ENCODE results near the gene NT5DC1. TPM values are rescaled to one million over a fixed set of nuclear protein-coding genes. Genes with fewer than 3 reads are reported as not detected.

Gene NT5DC1
- total RNA-seq, 2 experiments from 2014 or later = 39.4 to 42.4 TPM

DNA sequence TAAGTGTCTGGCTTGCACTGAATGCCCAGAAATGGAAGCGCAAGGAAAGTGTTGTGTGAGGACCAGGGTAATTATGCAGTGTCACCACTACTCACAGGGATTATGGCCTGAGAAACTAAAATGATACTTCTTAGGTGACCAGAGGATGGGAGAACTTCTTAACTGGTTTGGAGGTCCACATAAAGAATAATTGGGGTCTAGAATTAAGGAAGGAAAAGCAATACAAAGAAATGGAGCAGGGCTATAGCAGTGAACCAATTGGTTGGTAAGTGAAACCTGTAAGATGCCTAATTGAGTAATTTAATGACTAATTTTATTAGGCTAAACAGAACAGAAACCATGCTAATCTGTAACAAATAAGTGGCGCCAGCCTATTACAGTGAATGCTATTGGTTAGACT, 147.9 kb downstream of the NT5DC1 start:
- POLR2A ChIA-PET = no interaction called here
- H3K27ac Mint-ChIP-seq = no peak overlapping the region
- DNase-seq (no peak), ATAC-seq (no peak)
- no peak overlapping the region for H3K4me3 Mint-ChIP-seq
- CTCF ChIA-PET = interaction anchor here (2.4 kb wide), 1 partner anchor 30 kb away, joined by 7 read pairs; no protein-coding TSS in a partner anchor
- no peaks in the 10 kb centered on the region for H3K9me3 Mint-ChIP-seq (ENCODE audit: low read depth)
- H3K4me1 Mint-ChIP-seq = peaks cover 25% of the 10 kb centered on the region
- peaks cover 26% of the 10 kb centered on the region for H3K36me3 Mint-ChIP-seq (ENCODE audit: low read depth)
- no peaks in the 10 kb centered on the region for H3K27me3 Mint-ChIP-seq
- intact Hi-C loops (cut with DNase I, micrococcal nuclease) = no loop called here

DNA sequence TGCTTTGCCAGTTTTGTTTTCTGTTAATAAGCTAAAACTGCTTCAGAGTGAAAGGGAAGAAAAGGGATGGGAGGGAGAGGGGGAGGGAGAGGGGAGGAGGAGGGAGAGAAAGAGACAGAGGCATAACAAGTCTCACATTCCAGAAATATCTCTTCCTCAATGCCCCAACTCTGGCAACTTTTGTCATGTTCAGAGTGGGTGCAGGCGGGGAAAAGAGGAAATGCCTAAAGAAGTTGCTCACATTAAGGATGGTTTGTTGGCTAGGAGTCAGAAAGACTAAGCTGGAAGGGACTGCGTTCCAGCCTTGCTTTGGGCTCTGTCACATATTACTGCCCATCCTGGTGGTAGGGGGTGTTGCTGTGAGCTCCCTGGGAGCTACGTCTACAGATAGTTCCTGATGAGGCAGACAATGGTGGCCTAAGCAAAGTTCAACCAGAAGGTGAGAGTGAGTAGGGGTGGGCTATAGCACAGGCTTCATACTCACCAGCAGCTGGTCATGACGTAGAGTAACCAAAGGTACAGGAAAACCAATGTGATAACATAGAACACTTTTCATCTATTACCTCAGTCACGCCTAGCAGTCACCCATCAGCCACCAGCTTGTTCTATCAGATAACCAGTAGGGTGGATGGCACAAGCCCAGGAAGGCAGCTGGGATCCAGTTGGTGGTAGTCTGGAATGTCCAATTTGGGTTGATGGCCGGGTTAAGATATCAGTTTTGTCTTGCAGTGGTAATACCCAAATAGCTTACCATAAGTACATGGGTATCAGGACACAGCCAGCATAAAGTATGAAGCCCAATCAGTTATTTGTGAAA, 151.1 kb downstream of the NT5DC1 start:
- peak overlapping the region; percentile 72 for H3K27ac Mint-ChIP-seq
- ChIA-PET CTCF (interaction anchor here (1.3 to 2.2 kb wide), 3 partner anchors 17 to 34 kb away, joined by 3 to 8 read pairs (median 6); no protein-coding TSS in a partner anchor), POLR2A (no interaction called here)
- H3K4me3 Mint-ChIP-seq = peak overlapping the region; percentile 62
- peaks cover 25% of the 10 kb centered on the region for H3K4me1 Mint-ChIP-seq
- no peak for ATAC-seq
- DNase-seq = no peak
- peaks cover 23% of the 10 kb centered on the region for H3K36me3 Mint-ChIP-seq (ENCODE audit: low read depth)
- no peaks in the 10 kb centered on the region for H3K9me3 Mint-ChIP-seq (ENCODE audit: low read depth)
- no peaks in the 10 kb centered on the region for H3K27me3 Mint-ChIP-seq
- intact Hi-C loops (cut with DNase I, micrococcal nuclease) = loop anchor here in 1 of 2 experiments (5.0 to 10.0 kb wide), 3 partner anchors 239 to 1423 kb away; partner anchors contain the start of genes GOPC and NUS1

DNA sequence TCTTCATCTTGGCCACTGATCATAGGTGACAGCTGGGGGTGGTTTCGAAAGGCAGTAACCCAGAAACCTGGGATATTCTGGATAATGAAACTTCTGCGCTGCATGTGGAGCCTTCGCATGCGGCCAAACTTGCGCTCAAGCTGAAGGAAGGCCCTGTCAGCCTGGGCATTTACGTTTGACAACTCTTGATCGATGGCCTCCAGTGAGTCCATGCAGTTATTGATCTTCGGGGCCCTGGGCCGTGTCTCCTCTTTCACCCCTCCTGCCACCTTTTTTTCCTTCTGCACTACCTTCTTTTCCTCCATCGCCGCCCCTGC, 152.5 kb downstream of the NT5DC1 start:
- H3K36me3 Mint-ChIP-seq (ENCODE audit: low read depth) = peaks cover 23% of the 10 kb centered on the region
- peaks cover 24% of the 10 kb centered on the region for H3K4me1 Mint-ChIP-seq
- POLR2A ChIA-PET = no interaction called here
- no peak overlapping the region for H3K27ac Mint-ChIP-seq
- ATAC-seq (no peak), DNase-seq (no peak)
- intact Hi-C loops (cut with DNase I, micrococcal nuclease) = loop anchor here in 1 of 2 experiments (5.0 to 10.0 kb wide), 3 partner anchors 241 to 1422 kb away; partner anchors contain the start of genes GOPC and NUS1
- H3K4me3 Mint-ChIP-seq = no peak overlapping the region
- H3K27me3 Mint-ChIP-seq = no peaks in the 10 kb centered on the region
- no peaks in the 10 kb centered on the region for H3K9me3 Mint-ChIP-seq (ENCODE audit: low read depth)
- CTCF ChIA-PET = interaction anchor here (1.3 to 3.3 kb wide), 4 partner anchors 9 to 35 kb away, joined by 3 to 15 read pairs (median 5); no protein-coding TSS in a partner anchor

DNA sequence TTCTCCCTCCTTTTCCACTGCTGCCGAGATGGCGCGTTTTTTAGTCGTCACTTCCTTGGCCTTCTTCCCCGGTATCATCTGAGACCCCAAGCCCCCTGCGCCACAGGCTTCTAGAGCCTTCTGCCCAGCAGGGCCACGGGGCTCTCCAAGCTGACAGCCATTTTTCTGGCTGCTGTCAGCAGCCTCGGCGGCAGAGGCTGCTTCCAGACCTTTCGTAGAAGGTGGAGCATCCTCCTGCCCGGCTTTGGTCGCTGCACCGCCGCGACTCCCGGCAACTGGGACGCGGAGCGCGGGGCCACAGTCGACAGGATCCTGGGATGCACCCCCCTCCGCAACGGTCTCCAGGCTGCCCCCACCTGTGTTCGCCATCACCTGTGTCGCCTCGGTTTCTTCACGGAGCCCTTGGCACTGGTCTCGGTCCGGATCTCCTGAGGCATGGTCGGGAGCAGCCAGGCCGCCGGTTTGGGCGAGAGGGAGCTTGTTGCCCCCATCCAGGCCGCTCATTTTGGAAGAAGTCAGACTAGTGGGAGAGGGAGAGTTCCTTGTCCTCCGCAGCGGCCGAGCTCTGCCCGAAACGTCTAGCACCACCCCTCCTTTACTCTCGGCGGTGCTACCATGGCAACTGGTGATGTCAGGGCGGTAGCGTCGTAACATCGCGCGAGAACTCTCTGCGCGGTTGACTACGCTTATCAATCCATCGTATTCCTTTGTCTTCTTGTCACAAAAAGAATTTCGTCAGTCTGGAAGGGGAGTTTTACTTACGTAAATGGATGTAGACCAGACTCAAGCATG, 153.0 kb downstream of the NT5DC1 start, which contains the start of gene TSPYL4:
Gene TSPYL4, minus strand, starts transcription at position 571 of the 792 bp plus-strand sequence. Its CDS starts 67 bp downstream, at position 504.
- CTCF ChIA-PET = interaction anchor here (1.3 to 3.3 kb wide), 4 partner anchors 10 to 37 kb away, joined by 3 to 15 read pairs (median 6); no protein-coding TSS in a partner anchor
- intact Hi-C loops (cut with DNase I, micrococcal nuclease) = loop anchor here (1.0 to 10.0 kb wide), 6 partner anchors 26 to 1421 kb away; partner anchors contain the start of genes TSPYL1 (in 2 of the 2), GOPC (in 1 of the 2), NT5DC1 (in 1 of the 2) and NUS1 (in 1 of the 2)
- peaks cover 19% of the 10 kb centered on the region for H3K4me1 Mint-ChIP-seq
- ATAC-seq = peak; percentile 99
- POLR2A ChIA-PET = interaction anchor here (0.6 kb wide), 2 partner anchors 25 to 416 kb away, joined by 3 read pairs; no protein-coding TSS in a partner anchor
- H3K4me3 Mint-ChIP-seq = no peak within 1 kb of the TSS
- peak; percentile 95 for DNase-seq
- H3K27me3 Mint-ChIP-seq = no peaks in the 10 kb centered on the region
- H3K36me3 Mint-ChIP-seq (ENCODE audit: low read depth) = peaks cover 23% of the 10 kb centered on the region
- no peak within 1 kb of the TSS for H3K27ac Mint-ChIP-seq
- H3K9me3 Mint-ChIP-seq (ENCODE audit: low read depth) = no peaks in the 10 kb centered on the region

DNA sequence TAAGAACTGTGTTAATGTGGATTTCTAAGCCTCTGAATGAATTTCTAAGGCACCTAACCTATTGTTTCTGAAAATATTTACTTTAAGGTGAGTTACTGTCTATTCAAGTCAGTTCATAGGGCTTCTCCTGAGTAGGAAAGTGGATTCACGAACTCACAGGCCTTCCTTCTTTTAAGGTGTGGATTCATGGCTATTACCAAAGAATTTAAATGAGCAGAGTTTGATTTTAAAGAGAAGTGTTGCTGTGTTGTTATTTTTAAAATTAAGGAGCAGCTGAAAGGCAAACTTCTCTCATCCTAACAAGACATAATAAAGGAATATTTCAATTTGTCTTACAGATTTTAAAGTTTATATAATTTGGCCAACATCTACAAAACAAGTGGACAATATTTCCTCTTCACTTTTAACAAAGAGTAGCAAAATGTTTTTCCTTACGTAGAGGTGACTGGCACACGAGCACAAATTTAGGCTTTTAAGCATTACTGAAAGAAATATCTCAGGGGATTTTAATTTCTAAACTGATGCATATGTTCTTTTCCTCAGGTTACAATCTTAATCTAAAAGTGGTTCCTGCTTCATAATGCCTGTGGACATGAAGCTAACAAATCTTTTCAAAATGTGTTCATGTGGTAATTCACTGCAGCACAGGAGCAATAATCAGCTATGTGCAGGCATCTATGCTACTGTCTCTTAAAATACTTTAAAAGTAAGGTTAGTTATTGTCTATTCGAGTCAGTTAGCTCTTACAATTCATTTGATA, 153.8 kb downstream of the NT5DC1 start:
- ATAC-seq = no peak
- Mint-ChIP-seq H3K4me1 (peaks cover 16% of the 10 kb centered on the region), H3K27me3 (no peaks in the 10 kb centered on the region)

DNA sequence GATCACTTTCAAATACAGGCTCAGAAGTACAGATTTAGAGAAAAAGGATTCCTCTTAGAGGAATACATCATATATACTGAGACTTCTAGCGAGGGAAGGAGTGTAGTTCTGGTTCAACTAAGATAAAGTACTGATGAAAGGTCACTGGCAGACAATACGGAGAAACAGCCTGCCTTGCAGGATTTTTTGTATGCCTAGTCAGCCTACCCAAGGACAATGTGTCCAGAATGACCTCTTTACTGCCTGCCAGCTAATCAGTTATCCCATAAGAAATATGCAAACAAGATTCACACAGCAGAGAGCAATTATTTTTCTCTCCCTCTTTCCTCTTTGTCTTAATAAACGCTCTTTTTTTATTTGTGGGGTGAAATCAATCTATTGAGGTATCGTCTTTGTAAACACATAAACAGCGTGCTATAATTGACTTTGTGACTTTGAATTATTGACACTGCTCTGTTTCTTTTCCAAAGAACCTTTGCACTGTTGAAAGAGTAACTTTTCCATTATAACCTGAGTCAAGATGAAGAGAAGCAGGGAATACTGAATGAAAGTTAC, 154.7 kb downstream of the NT5DC1 start:
- H3K9me3 Mint-ChIP-seq (ENCODE audit: low read depth) = no peaks in the 10 kb centered on the region
- ChIA-PET CTCF (interaction anchor here (0.9 to 3.3 kb wide), 5 partner anchors 14 to 306 kb away, joined by 3 to 15 read pairs (median 5); no protein-coding TSS in a partner anchor), POLR2A (interaction anchor here (1.0 kb wide), 1 partner anchor 24 kb away, joined by 4 read pairs; the partner anchor contains the start of gene TSPYL1)
- peaks cover 26% of the 10 kb centered on the region for H3K36me3 Mint-ChIP-seq (ENCODE audit: low read depth)
- intact Hi-C loops (cut with DNase I, micrococcal nuclease) = loop anchor here in 1 of 2 experiments (1.0 to 10.0 kb wide), 3 partner anchors 13 to 1419 kb away; partner anchors contain the start of genes NT5DC1 and NUS1
- ATAC-seq (no peak), DNase-seq (no peak)
- peaks cover 13% of the 10 kb centered on the region for H3K4me1 Mint-ChIP-seq
- no peak overlapping the region for H3K4me3 Mint-ChIP-seq
- H3K27ac Mint-ChIP-seq = no peak overlapping the region
- H3K27me3 Mint-ChIP-seq = no peaks in the 10 kb centered on the region

More for the DNA sequence above, 153.8 kb downstream of the NT5DC1 start:
- intact Hi-C loops (cut with DNase I, micrococcal nuclease) = loop anchor here (1.0 to 10.0 kb wide), 7 partner anchors 14 to 1420 kb away; partner anchors contain the start of genes TSPYL1 (in 2 of the 2), GOPC (in 1 of the 2), NT5DC1 (in 1 of the 2) and NUS1 (in 1 of the 2)
- DNase-seq = no peak
- H3K36me3 Mint-ChIP-seq (ENCODE audit: low read depth) = peaks cover 25% of the 10 kb centered on the region
- H3K4me3 Mint-ChIP-seq = no peak overlapping the region
- CTCF ChIA-PET = interaction anchor here (0.6 to 3.3 kb wide), 7 partner anchors 11 to 1064 kb away, joined by 3 to 15 read pairs (median 4); no protein-coding TSS in a partner anchor
- H3K9me3 Mint-ChIP-seq (ENCODE audit: low read depth) = no peaks in the 10 kb centered on the region
- POLR2A ChIA-PET = interaction anchor here (0.6 to 1.0 kb wide), 2 partner anchors 25 to 415 kb away, joined by 3 to 4 read pairs; partner anchors contain the start of gene TSPYL1
- no peak overlapping the region for H3K27ac Mint-ChIP-seq

DNA sequence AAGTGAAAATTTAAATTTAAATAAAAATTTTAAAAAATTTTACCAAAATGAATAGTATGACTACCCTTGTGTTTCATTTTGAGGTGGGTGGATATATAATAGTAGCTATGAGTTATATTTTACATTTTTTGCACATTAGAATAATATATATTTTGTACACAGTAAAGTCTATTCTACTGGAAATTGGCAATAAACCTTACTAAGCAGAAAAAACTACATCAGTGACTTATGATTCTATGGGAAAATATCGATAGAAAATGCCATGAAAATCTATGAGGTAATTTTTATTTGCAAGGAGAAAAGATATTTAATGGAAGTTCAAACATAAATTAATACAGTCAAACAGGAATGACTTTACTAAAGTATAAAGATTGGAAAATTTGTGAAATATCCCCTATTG, 156.0 kb downstream of the NT5DC1 start:
- Mint-ChIP-seq H3K36me3 (ENCODE audit: low read depth) (peaks cover 18% of the 10 kb centered on the region), H3K4me3 (no peak overlapping the region), H3K27ac (no peak overlapping the region), H3K4me1 (peaks cover 13% of the 10 kb centered on the region), H3K9me3 (ENCODE audit: low read depth) (no peaks in the 10 kb centered on the region), H3K27me3 (no peaks in the 10 kb centered on the region)
- CTCF ChIA-PET = interaction anchor here (1.2 to 1.4 kb wide), 2 partner anchors 11 to 16 kb away, joined by 3 to 6 read pairs; no protein-coding TSS in a partner anchor
- ATAC-seq (no peak), DNase-seq (no peak)
- intact Hi-C loops (cut with DNase I, micrococcal nuclease) = loop anchor here in 1 of 2 experiments (10.0 kb wide), 1 partner anchor 1418 kb away; the partner anchor contains the start of gene NUS1
- POLR2A ChIA-PET = no interaction called here

DNA sequence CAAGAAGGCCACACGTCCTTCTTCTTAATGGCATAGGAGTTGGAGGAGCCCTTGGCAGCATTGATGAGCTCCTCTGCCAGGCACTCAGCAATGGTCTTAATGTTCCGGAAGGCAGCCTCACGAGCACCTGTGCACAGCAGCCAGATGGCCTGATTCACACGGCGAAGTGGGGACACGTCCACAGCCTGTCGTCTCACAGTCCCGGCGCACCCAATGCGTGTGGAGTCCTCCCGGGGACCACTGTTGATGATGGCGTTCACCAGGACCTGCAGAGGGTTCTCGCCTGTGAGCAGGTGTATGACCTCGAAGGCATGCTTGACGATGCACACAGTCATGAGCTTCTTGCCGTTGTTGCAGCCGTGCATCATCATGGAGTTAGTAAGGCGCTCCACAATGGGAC, 157.9 kb downstream of the NT5DC1 start:
- no peak for ATAC-seq
- POLR2A ChIA-PET = no interaction called here
- no peaks in the 10 kb centered on the region for H3K27me3 Mint-ChIP-seq
- CTCF ChIA-PET = interaction anchor here (0.9 to 1.8 kb wide), 2 partner anchors 11 to 29 kb away, joined by 3 to 6 read pairs; no protein-coding TSS in a partner anchor
- H3K4me1 Mint-ChIP-seq = peaks cover 18% of the 10 kb centered on the region
- H3K27ac Mint-ChIP-seq = no peak overlapping the region
- H3K4me3 Mint-ChIP-seq = no peak overlapping the region
- no peak for DNase-seq
- intact Hi-C loops (cut with DNase I, micrococcal nuclease) = loop anchor here in 1 of 2 experiments (10.0 kb wide), 1 partner anchor 1416 kb away; the partner anchor contains the start of gene NUS1
- peaks cover 4% of the 10 kb centered on the region for H3K9me3 Mint-ChIP-seq (ENCODE audit: low read depth)
- H3K36me3 Mint-ChIP-seq (ENCODE audit: low read depth) = peaks cover 27% of the 10 kb centered on the region

DNA sequence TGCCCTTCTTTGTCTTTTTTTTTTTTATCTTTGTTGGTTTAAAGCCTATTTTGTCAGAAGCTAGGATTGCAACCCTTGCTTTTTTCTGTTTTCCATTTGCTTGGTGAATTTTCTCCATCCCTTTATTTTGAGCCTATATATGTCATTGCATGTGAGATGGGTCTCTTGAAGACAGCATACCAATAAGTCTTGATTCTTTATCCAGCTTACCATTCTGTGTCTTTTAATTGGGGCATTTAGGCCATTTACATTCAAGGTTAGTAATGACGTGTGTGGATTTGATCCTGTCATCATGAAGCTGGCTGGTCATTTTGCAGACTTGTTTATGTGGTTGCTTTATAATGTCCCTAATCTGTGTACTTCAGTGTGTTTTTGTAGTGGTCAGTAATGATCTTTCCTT, 162.7 kb downstream of the NT5DC1 start:
- ChIA-PET POLR2A (no interaction called here), CTCF (interaction anchor here (0.6 to 1.0 kb wide), 3 partner anchors 29 to 383 kb away, joined by 3 to 5 read pairs (median 3); no protein-coding TSS in a partner anchor)
- Mint-ChIP-seq H3K27ac (no peak overlapping the region), H3K36me3 (ENCODE audit: low read depth) (peaks cover 46% of the 10 kb centered on the region), H3K4me3 (no peak overlapping the region), H3K9me3 (ENCODE audit: low read depth) (peaks cover 8% of the 10 kb centered on the region), H3K27me3 (no peaks in the 10 kb centered on the region), H3K4me1 (peaks cover 30% of the 10 kb centered on the region)
- intact Hi-C loops (cut with DNase I, micrococcal nuclease) = no loop called here
- DNase-seq (no peak), ATAC-seq (no peak)

Data from activated CD4-positive, alpha-beta T cell treated with anti-CD3 and anti-CD28 coated beads for 36 hours (primary cell).